Loucy (cell line): ENCODE data around the gene ASB13.

ENCODE experiments used
- EZH2phosphoT487 ChIP-seq: fragments of 200-600 bp; IDR thresholded peaks from 2 replicates; pipeline ENCODE4 v1.6.1; 2018; ENCODE audit warnings: antibody characterized with exemption, mild to moderate bottlenecking, moderate library complexity, borderline replicate concordance
- TF ChIP-seq, protein P1 (sequence below): fragments of 200-600 bp; sonication (generic); conservative IDR thresholded peaks from 2 replicates; pipeline ENCODE4 v1.5.1; 2014; ENCODE audit warnings: mild to moderate bottlenecking, antibody characterized with exemption, low read length

DNA sequence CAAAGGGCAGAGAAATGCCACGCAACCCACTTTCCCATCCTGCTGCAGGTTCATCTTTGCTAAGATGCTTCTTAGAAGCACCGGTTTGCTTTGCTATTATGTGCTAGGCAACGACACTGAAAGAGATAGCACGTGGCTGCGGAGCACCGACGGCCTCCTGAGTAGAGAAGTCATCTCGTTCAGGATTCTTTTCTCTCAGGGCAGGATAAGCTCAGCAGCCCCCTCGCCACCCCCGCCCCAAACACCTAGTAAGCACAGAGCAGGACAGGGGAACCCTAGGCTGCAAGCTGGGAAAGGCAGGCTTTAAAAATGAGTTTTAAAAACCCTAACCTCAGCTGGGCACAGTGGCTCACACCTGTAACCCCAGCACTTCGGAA, 15.0 kb downstream of the ASB13 start:
- TF ChIP-seq, protein P1, sequence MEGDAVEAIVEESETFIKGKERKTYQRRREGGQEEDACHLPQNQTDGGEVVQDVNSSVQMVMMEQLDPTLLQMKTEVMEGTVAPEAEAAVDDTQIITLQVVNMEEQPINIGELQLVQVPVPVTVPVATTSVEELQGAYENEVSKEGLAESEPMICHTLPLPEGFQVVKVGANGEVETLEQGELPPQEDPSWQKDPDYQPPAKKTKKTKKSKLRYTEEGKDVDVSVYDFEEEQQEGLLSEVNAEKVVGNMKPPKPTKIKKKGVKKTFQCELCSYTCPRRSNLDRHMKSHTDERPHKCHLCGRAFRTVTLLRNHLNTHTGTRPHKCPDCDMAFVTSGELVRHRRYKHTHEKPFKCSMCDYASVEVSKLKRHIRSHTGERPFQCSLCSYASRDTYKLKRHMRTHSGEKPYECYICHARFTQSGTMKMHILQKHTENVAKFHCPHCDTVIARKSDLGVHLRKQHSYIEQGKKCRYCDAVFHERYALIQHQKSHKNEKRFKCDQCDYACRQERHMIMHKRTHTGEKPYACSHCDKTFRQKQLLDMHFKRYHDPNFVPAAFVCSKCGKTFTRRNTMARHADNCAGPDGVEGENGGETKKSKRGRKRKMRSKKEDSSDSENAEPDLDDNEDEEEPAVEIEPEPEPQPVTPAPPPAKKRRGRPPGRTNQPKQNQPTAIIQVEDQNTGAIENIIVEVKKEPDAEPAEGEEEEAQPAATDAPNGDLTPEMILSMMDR: no peak
- TF ChIP-seq EZH2phosphoT487: no peak
